Adrenal gland (tissue), 12 donors: ENCODE data around the gene GLIPR1L2. TPM values are rescaled to one million over a fixed set of nuclear protein-coding genes. Genes with fewer than 3 reads are reported as not detected.
A peak's percentile ranks its signal among the peaks of the same experiment; 100 is the strongest.

Experiments used
- DNase-seq, 7 donors: peaks; one replicate each; pipeline ENCODE4 v3.0.0-alpha.2; 2019 to 2020
- H3K27ac ChIP-seq, 5 donors: fragments of 200-600 bp; sonication (generic) in 4 of 5; 1 replicate in 3 of 5; 2 replicates in 2 of 5; pipeline versions ENCODE4 v1.5.1 to v1.8.0; 2016 to 2020; ENCODE audit warnings: mild to moderate bottlenecking in 1 of 5
- H3K27me3 ChIP-seq: fragments of 200-600 bp; 2 replicates; pipeline ENCODE4 v1.8.0; 2021
- H3K36me3 ChIP-seq, 2 donors: fragments of 200-600 bp; replicated peaks in 1 of 2; 1 replicate in 1 of 2; 2 replicates in 1 of 2; pipeline versions ENCODE4 v1.5.1 to v1.8.0; 2018 to 2022
- H3K4me1 ChIP-seq, 2 donors: fragments of 200-600 bp; replicated peaks in 1 of 2; 1 replicate in 1 of 2; 2 replicates in 1 of 2; pipeline versions ENCODE4 v1.5.1 to v1.8.0; 2018 to 2021
- H3K4me3 ChIP-seq, 4 donors: fragments of 200-600 bp; sonication (generic) in 3 of 4; one replicate each; pipeline ENCODE4 v1.5.1; 2016 to 2018
- H3K9me3 ChIP-seq, 3 donors: fragments of 200-600 bp; sonication (generic) in 1 of 3; replicated peaks in 1 of 3; 1 replicate in 2 of 3; 2 replicates in 1 of 3; pipeline versions ENCODE4 v1.5.1 to v1.8.0; 2016 to 2021
- POLR2A ChIP-seq, 2 donors: fragments of 450-650 bp; IDR thresholded peaks; one replicate each; pipeline ENCODE4 v1.6.1; 2017; ENCODE audit warnings: antibody characterized with exemption in 2 of 2, mild to moderate bottlenecking in 2 of 2, moderate library complexity in 1 of 2
- WGBS, 4 donors: extraction: QIAGEN DNeasy Blood & Tissue Kit in 2 of 4; methylation state at CpG; one replicate each; pipeline versions ENCODE4 v1.1.5 to v1.1.7; 2013 to 2017; 5-methylcytosine and 5-hydroxymethylcytosine counted together
- intact Hi-C, 2 donors: fragments of 100-400 bp; cut with DNase I; formaldehyde crosslinking; loops; one replicate each; pipeline versions ENCODE4 v1.14.1 to v1.15.0; 2022 to 2023
- polyA plus RNA-seq, 3 donors: library from polyadenylated mRNA; stranded (reverse); fragments of 200-250 nt in 2 of 3; fragments of 350-450 nt in 1 of 3; fragmentation: Illumina TruSeq in 1 of 3; extraction: RNeasy Lipid Tissue Mini Kit (QIAGEN cat#74804) in 1 of 3; gene quantifications; one replicate each; pipeline ENCODE4 v1.2.3, GENCODE V29; 2013 to 2014
- total RNA-seq, 9 donors: library from RNA; depleted of rRNA in 4 of 9; stranded (reverse); fragments of >200 nt in 4 of 9; fragments of 120-200 nt in 1 of 9; fragmentation: NEBNext Ultra II Directional in 1 of 9; extraction: Animal tissue kit (Norgen Biotek cat#: 25700) in 1 of 9; gene quantifications; one replicate each; pipeline versions ENCODE4 v1.1.0 to v1.2.4, GENCODE V29; 2013 to 2023
- TF ChIP-seq, protein P1 (sequence below), 6 experiments: fragments of 450-650 bp in 4 of 6; fragments of 200-600 bp in 2 of 6; sonication (generic) in 1 of 6; IDR thresholded peaks; 1 replicate in 5 of 6; 2 replicates in 1 of 6; pipeline versions ENCODE4 v1.5.1 to v1.8.0; 2016 to 2021; ENCODE audit warnings: antibody characterized with exemption in 6 of 6, mild to moderate bottlenecking in 2 of 6, moderate library complexity in 1 of 6
- donor health status: healthy with polysubstance abuse.
- donor health status: Bipolar disorder and iron deficiency.
- donor health status: DM: yes; HTN: yes; CAD: no.
- donor health status: DM: no; HTN: no; CAD: no.
- donor health status: DM: no; HTN: no; CAD: no.
- donor health status: DM: yes; HTN: yes; CAD: no.

GLIPR1L2 gene
- total and polyA plus RNA-seq, 12 donors: 0.51 to 6.2 (median 1.5) TPM

DNA sequence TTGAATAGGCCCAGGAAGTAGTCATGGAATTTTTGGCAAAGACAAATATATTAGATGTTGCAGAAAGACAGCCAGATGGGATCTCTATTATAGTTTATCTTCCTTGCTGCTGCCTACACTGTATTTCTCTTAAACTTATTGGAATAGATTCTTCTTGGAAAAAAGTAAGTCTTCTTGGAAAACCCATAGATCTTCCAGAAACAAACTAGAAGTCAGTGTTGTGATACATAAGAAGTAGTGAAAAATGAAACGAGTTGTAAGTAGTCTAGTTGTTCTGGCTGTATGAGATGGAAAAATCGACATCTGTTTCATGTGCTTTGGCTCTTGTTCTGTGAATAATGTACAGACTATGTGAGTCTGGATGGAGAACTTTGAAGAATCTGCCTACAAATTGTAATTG lies 29.0 kb downstream of the GLIPR1L2 start:
- DNase-seq: no peak
- Histone ChIP-seq H3K27ac (no peak overlapping the region), H3K4me3 (no peak overlapping the region), H3K9me3 (no peaks in the 10 kb centered on the region), H3K4me1 (no peaks in the 10 kb centered on the region), H3K27me3 (no peaks in the 10 kb centered on the region), H3K36me3 (no peaks in the 10 kb centered on the region)
- no peak for TF ChIP-seq POLR2A (IDR thresholded peaks at IDR 0.05)
- TF ChIP-seq, protein P1, sequence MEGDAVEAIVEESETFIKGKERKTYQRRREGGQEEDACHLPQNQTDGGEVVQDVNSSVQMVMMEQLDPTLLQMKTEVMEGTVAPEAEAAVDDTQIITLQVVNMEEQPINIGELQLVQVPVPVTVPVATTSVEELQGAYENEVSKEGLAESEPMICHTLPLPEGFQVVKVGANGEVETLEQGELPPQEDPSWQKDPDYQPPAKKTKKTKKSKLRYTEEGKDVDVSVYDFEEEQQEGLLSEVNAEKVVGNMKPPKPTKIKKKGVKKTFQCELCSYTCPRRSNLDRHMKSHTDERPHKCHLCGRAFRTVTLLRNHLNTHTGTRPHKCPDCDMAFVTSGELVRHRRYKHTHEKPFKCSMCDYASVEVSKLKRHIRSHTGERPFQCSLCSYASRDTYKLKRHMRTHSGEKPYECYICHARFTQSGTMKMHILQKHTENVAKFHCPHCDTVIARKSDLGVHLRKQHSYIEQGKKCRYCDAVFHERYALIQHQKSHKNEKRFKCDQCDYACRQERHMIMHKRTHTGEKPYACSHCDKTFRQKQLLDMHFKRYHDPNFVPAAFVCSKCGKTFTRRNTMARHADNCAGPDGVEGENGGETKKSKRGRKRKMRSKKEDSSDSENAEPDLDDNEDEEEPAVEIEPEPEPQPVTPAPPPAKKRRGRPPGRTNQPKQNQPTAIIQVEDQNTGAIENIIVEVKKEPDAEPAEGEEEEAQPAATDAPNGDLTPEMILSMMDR (IDR thresholded peaks at IDR 0.05): no peak
- whole genome bisulfite sequencing, 4 donors: 71 to 84% (median 75%) methylated on average over 2 of the region's 2 CpGs
- intact Hi-C loops: no loop called here

DNA sequence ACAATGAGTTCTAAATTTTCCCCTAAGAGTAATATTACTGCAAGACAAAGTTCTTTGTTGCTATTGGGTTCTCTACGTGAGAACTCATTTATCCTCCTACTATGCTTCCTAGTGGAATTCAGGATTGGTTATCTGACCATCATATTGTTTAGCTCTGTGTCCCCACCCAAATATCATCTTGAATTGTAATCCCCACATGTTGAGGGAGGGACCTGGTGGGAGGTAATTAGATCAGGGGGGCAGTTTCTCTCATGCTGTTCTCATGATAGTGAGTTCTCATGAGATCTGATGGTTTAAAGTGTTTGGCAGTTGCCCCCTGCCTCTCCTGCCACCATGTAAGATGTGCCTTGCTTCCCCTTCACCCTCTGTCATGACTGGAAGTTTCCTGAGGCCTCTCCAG lies 36.6 kb downstream of the GLIPR1L2 start:
- no peaks in the 10 kb centered on the region for H3K9me3 ChIP-seq
- no peaks in the 10 kb centered on the region for H3K36me3 ChIP-seq
- no peak for DNase-seq
- H3K4me3 ChIP-seq: no peak overlapping the region
- H3K27me3 ChIP-seq: no peaks in the 10 kb centered on the region
- intact Hi-C loops: no loop called here
- TF ChIP-seq, protein P1 (IDR thresholded peaks at IDR 0.05): no peak
- TF ChIP-seq POLR2A (IDR thresholded peaks at IDR 0.05): no peak
- H3K4me1 ChIP-seq: no peaks in the 10 kb centered on the region
- H3K27ac ChIP-seq: no peak overlapping the region
- WGBS, 4 donors: 0 to 43% (median 37%) methylated on average over 1 of the region's 1 CpG

DNA sequence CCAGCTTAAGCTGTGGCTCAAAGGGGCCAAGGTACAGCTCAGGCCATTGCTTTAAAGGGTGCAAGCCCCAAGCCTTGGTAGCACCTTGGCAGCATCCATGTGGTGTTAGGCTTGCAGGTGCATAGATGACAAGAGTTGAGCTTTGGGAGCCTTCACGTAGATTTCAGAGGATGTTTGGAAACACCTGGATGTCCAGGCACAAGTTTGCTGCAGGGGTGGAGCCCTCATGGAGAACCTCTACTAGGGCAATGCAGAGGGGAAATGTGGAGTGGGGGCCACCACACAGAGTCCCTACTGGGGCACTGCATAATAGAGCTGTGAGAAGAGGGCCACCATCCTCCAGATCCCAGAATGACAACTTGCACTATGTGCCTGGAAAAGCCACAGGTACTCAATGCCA lies 37.9 kb downstream of the GLIPR1L2 start:
- Histone ChIP-seq H3K4me3 (no peak overlapping the region), H3K36me3 (no peaks in the 10 kb centered on the region), H3K27me3 (no peaks in the 10 kb centered on the region), H3K9me3 (no peaks in the 10 kb centered on the region), H3K27ac (no peak overlapping the region), H3K4me1 (no peaks in the 10 kb centered on the region)
- intact Hi-C loops: no loop called here
- no peak for TF ChIP-seq POLR2A (IDR thresholded peaks at IDR 0.05)
- TF ChIP-seq, protein P1 (IDR thresholded peaks at IDR 0.05): no peak
- 70 to 100% (median 89%) methylated on average over 1 of the region's 1 CpG for WGBS, 4 donors
- no peak for DNase-seq

DNA sequence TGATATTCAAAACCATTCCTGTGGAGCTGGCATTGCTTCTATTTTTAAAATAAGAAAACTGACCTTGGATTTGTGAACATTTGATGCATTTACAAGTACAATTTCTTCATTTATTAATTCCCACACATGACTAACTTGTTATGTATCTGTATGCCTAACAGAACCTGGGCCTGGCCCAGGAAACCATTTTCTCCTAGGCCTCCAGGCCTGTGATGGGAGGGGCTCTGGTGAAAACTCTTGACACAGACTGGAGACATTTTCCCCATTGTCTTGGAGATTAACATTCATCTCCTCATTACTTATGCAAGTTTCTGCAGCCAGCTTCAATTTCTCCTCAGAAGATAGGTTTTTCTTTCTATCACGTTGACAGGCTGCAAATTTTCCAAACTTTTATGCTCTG lies 42.0 kb downstream of the GLIPR1L2 start:
- 68 to 79% (median 71%) methylated on average over 1 of the region's 1 CpG for WGBS, 4 donors
- no peaks in the 10 kb centered on the region for H3K36me3 ChIP-seq
- no peak for TF ChIP-seq POLR2A (IDR thresholded peaks at IDR 0.05)
- H3K4me3 ChIP-seq: no peak overlapping the region
- H3K9me3 ChIP-seq: peaks cover 0 to 7% (median 0%) of the 10 kb centered on the region in 3 donors
- H3K27me3 ChIP-seq: no peaks in the 10 kb centered on the region
- peak in 4 of 7 donors; percentile 21 to 38 (median 22) for DNase-seq
- no peaks in the 10 kb centered on the region for H3K4me1 ChIP-seq
- no peak overlapping the region for H3K27ac ChIP-seq
- intact Hi-C loops: no loop called here

DNA sequence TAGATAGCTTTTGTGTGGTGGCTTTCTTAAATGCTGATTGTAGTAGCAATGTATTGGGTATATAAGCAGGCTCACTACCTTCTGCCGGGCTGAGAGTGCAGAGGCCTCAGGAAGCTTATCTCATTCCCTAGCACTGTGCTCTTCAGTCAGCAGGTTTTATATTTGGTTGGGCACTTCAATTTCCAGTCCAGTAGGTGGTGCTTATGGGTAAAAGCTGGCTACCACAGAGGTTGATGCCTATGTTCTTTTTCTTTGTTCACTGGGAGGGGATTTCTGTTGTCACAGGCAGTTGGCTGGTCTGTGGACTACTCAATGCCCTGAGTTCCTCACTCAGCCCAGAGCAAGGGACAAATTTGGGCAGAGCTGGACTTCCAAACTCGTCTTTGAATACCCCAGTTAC lies 46.7 kb downstream of the GLIPR1L2 start:
- TF ChIP-seq, protein P1 (IDR thresholded peaks at IDR 0.05): peak in 5 of 6 experiments; percentile 20 to 38 (median 31)
- TF ChIP-seq POLR2A (IDR thresholded peaks at IDR 0.05): no peak
- no peak for DNase-seq
- Histone ChIP-seq H3K27me3 (no peaks in the 10 kb centered on the region), H3K4me1 (no peaks in the 10 kb centered on the region), H3K27ac (no peak overlapping the region), H3K36me3 (no peaks in the 10 kb centered on the region), H3K4me3 (no peak overlapping the region), H3K9me3 (peaks cover 0 to 7% (median 0%) of the 10 kb centered on the region in 3 donors)
- intact Hi-C loops: no loop called here
- 63 to 74% (median 68%) methylated on average over 2 of the region's 2 CpGs for whole genome bisulfite sequencing, 4 donors
